CD4-positive, alpha-beta T cell (primary cell): ENCODE data around the gene QDPR. TPM values are rescaled to one million over a fixed set of nuclear protein-coding genes. Genes with fewer than 3 reads are reported as not detected.

Experiments used
- ATAC-seq: fragments of 200-7000 bp; cut with Tn5 transposase; one replicate; pipeline ENCODE4 v1.10.0; 2022; ENCODE audit warnings: mild to moderate bottlenecking; ENCODE audit not compliant: poor library complexity
- CTCF ChIA-PET: fragments of 350-600 bp; sonication (Branson Sonifier 250); formaldehyde crosslinking; loops from one replicate; lab custom pipeline; 2021; ENCODE audit warnings: antibody characterized with exemption, inconsistent platforms; lab: Charles Lee
- POLR2A ChIA-PET: fragments of 350-600 bp; sonication (Branson Sonifier 250); formaldehyde crosslinking; loops from one replicate; lab custom pipeline; 2021; ENCODE audit warnings: antibody characterized with exemption, inconsistent platforms; lab: Charles Lee
- DNase-seq, 14 experiments: peaks; one replicate each; pipeline ENCODE4 v3.0.0-alpha.2; 2013 to 2020; ENCODE audit warnings: mixed read lengths in 2 of 14
- H3K27ac ChIP-seq, 2 donors: one replicate each; pipeline versions ENCODE4 v1.5.1 to v1.7.0; 2013; ENCODE audit warnings: low read length in 2 of 2, low read depth in 1 of 2, mild to moderate bottlenecking in 1 of 2
- H3K27me3 ChIP-seq, 2 experiments: 1 replicate in 1 of 2; 2 replicates in 1 of 2; pipeline versions ENCODE4 v1.6.1 to v1.7.0; 2013; ENCODE audit warnings: low read length in 2 of 2, control low read depth in 1 of 2, mild to moderate bottlenecking in 1 of 2, moderate library complexity in 1 of 2; ENCODE audit not compliant: insufficient read depth in 2 of 2, control insufficient read depth in 1 of 2
- H3K36me3 ChIP-seq: one replicate; pipeline ENCODE4 v1.6.1; 2013; ENCODE audit warnings: low read length, control low read depth; ENCODE audit not compliant: insufficient read depth
- H3K4me1 ChIP-seq: one replicate; pipeline ENCODE4 v1.6.1; 2013; ENCODE audit warnings: low read length, control low read depth; ENCODE audit not compliant: insufficient read depth
- H3K4me3 ChIP-seq: one replicate; pipeline ENCODE4 v1.5.1; 2013; ENCODE audit warnings: mild to moderate bottlenecking, low read length, moderate library complexity
- H3K9me3 ChIP-seq, 2 experiments: 1 replicate in 1 of 2; 2 replicates in 1 of 2; pipeline versions ENCODE4 v1.6.1 to v1.7.0; 2013; ENCODE audit warnings: low read length in 2 of 2, mild to moderate bottlenecking in 2 of 2, control low read depth in 1 of 2, moderate library complexity in 1 of 2; ENCODE audit not compliant: control insufficient read depth in 1 of 2, insufficient read depth in 1 of 2
- H3K27ac Mint-ChIP-seq: one replicate; pipeline ENCODE4 v1.8.0; 2020; ENCODE audit warnings: mixed read lengths
- H3K27me3 Mint-ChIP-seq: one replicate; pipeline ENCODE4 v1.8.0; 2021; ENCODE audit warnings: mixed read lengths
- H3K36me3 Mint-ChIP-seq: one replicate; pipeline ENCODE4 v1.8.0; 2021; ENCODE audit warnings: low read depth, mixed read lengths
- H3K4me1 Mint-ChIP-seq: one replicate; pipeline ENCODE4 v1.8.0; 2021; ENCODE audit warnings: low read depth, mixed read lengths
- H3K4me3 Mint-ChIP-seq: one replicate; pipeline ENCODE4 v1.8.0; 2020; ENCODE audit warnings: mild to moderate bottlenecking, mixed read lengths
- H3K9me3 Mint-ChIP-seq: one replicate; pipeline ENCODE4 v1.8.0; 2020; ENCODE audit warnings: mixed read lengths
- CTCF ChIP-seq: fragments of 200-600 bp; IDR thresholded peaks from one replicate; pipeline ENCODE4 v1.8.0; 2022; ENCODE audit warnings: antibody characterized with exemption, mild to moderate bottlenecking
- intact Hi-C, 2 experiments: fragments of 100-400 bp; cut with DNase I in 1 of 2; cut with micrococcal nuclease in 1 of 2; formaldehyde crosslinking; loops; one replicate each; pipeline versions ENCODE4 v1.15.1 to v1.9.0; 2023 to 2025; cut with DNase I, micrococcal nuclease
- total RNA-seq, 174 experiments: library from RNA in 2 of 174; stranded (reverse) in 2 of 174; gene quantifications; one replicate each; pipeline ENCODE4 v1.2.3 and lab custom pipeline; 2021 to 2026

The QDPR gene
- total RNA-seq, 2 experiments from 2014 or later = 15.3 to 15.7 TPM

- Mint-ChIP-seq H3K4me3 (peak overlapping the region; percentile 99), H3K36me3 (peaks cover 44% of the 10 kb centered on the region), H3K27me3 (no peaks in the 10 kb centered on the region), H3K4me1 (peaks cover 33% of the 10 kb centered on the region), H3K27ac (peak overlapping the region; percentile 84), H3K9me3 (no peaks in the 10 kb centered on the region)
- Histone ChIP-seq H3K4me1 (peaks cover 23% of the 10 kb centered on the region), H3K36me3 (peaks cover 25% of the 10 kb centered on the region), H3K4me3 (no peak overlapping the region), H3K27me3 (no peaks in the 10 kb centered on the region), H3K9me3 (no peaks in the 10 kb centered on the region), H3K27ac (no peak overlapping the region)
- POLR2A ChIA-PET = no interaction called here
- ATAC-seq (no peak), DNase-seq (no peak)
- intact Hi-C loops = loop anchor here in 1 of 2 experiments (5.0 kb wide), 1 partner anchor 102 kb away; the partner anchor contains the start of gene MED28
- CTCF ChIA-PET = interaction anchor here (1.2 kb wide), 1 partner anchor 9 kb away, joined by 3 read pairs; no protein-coding TSS in a partner anchor
- TF ChIP-seq CTCF = no peak
Observed at GRCh38 chr4:17510582-17510981, 1.3 kb downstream of the QDPR start.

- no peaks in the 10 kb centered on the region for H3K27me3 Mint-ChIP-seq
- intact Hi-C loops = no loop called here
- no peak overlapping the region for H3K4me3 ChIP-seq
- peaks cover 66% of the 10 kb centered on the region for H3K36me3 ChIP-seq
- no peaks in the 10 kb centered on the region for H3K9me3 ChIP-seq
- no peak overlapping the region for H3K4me3 Mint-ChIP-seq
- H3K4me1 Mint-ChIP-seq = peaks cover 4% of the 10 kb centered on the region
- peaks cover 86% of the 10 kb centered on the region for H3K36me3 Mint-ChIP-seq
- CTCF ChIA-PET = no interaction called here
- H3K4me1 ChIP-seq = no peaks in the 10 kb centered on the region
- H3K27ac Mint-ChIP-seq = no peak overlapping the region
- TF ChIP-seq CTCF = no peak
- DNase-seq = no peak
- POLR2A ChIA-PET = no interaction called here
- H3K9me3 Mint-ChIP-seq = no peaks in the 10 kb centered on the region
- ATAC-seq = no peak
- no peak overlapping the region for H3K27ac ChIP-seq
- H3K27me3 ChIP-seq = no peaks in the 10 kb centered on the region
Observed at GRCh38 chr4:17504081-17504480, 7.8 kb downstream of the QDPR start.

GRCh38 chr4:17502756-17503155 lies 9.1 kb downstream of the QDPR start:
- peaks cover 90% of the 10 kb centered on the region for H3K36me3 Mint-ChIP-seq
- CTCF ChIA-PET = no interaction called here
- no peak for ATAC-seq

More at GRCh38 chr4:17502756-17503155, 9.1 kb downstream of the QDPR start:
- Mint-ChIP-seq H3K27ac (peak overlapping the region; percentile 8), H3K27me3 (no peaks in the 10 kb centered on the region), H3K9me3 (no peaks in the 10 kb centered on the region), H3K4me3 (no peak overlapping the region), H3K4me1 (peaks cover 11% of the 10 kb centered on the region)
- Histone ChIP-seq H3K27ac (no peak overlapping the region), H3K36me3 (peaks cover 70% of the 10 kb centered on the region), H3K27me3 (no peaks in the 10 kb centered on the region), H3K4me1 (no peaks in the 10 kb centered on the region), H3K9me3 (no peaks in the 10 kb centered on the region), H3K4me3 (no peak overlapping the region)
- TF ChIP-seq CTCF = no peak
- POLR2A ChIA-PET = interaction anchor here (1.0 kb wide), 1 partner anchor 11 kb away, joined by 3 read pairs; no protein-coding TSS in a partner anchor
- intact Hi-C loops = no loop called here
- no peak for DNase-seq
